Stimulated activated CD4-positive, alpha-beta T cell treated with anti-CD3 and anti-CD28 coated beads, Interleukin-2, amount 100 ng/mL, for 4 hours (primary cell): ENCODE results near the gene KMT2E.
"Not testable (repeated sequence)": the region's sequence is repeated elsewhere in the genome, so short reads cannot be mapped to it uniquely, and the experiment has no call there.

Experiments
- DNase-seq: peaks from one replicate; pipeline ENCODE4 v3.0.0-alpha.2; 2020; ENCODE audit warnings: low read depth

Gene KMT2E

DNA sequence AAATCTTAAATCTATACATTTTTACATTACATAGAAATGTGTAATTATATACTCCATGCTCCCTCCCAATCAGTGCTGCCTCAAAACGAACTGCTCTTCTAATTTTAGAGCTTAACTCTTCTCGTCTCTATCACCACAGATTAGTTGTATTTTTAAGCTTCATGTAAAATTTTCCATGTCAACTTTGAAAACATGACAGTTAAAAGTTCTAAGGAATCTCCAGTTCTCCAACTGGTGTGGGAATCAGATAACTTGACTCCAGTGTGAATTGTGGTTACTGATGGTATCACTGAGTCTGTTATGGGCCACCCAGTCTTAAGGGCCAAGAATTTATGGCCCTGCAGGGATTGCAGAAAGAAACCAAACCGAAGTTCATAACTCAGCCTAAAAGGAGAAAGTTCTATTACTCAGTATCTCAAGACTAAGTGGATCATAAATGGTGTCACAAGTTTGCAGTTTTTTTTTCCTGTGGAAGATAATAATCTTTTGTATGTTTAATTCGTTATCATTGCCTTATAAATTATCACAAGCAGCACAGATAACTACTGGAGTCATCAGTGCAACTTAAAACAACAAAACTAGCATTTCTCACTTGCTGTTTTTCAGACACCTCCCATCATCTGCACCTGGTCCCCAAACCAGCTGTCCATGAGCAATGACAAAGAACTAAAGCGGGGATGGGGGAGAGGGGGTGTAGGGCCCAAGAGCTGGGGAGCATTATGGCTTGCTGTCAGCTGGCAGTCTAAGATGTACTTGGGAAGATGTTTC lies 31.5 kb upstream of the KMT2E start:
- DNase-seq = no peak

DNA sequence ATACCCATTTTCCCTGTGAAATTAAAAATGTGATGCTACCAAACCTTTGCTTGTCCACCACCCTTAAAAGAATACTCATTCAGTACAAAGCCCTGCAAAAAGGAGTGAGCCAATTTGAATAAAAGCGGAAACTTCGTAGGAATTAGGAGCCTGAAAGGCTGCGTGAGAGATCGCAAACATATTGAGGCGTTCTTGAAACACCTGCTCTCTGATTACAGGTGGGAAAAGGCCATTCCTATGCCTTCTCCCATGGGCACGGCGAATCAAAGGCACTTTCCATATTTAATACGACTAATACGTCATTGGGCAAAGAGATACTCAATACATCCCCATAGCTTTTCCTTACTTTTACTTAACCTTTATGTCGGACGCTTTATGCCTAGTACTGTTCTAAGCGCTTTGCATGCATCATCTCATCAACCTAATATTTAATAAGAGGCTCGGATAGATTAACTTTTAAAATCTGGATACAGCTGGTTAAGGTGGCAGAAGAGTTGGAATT lies 30.9 kb upstream of the KMT2E start:
- no peak for DNase-seq

DNA sequence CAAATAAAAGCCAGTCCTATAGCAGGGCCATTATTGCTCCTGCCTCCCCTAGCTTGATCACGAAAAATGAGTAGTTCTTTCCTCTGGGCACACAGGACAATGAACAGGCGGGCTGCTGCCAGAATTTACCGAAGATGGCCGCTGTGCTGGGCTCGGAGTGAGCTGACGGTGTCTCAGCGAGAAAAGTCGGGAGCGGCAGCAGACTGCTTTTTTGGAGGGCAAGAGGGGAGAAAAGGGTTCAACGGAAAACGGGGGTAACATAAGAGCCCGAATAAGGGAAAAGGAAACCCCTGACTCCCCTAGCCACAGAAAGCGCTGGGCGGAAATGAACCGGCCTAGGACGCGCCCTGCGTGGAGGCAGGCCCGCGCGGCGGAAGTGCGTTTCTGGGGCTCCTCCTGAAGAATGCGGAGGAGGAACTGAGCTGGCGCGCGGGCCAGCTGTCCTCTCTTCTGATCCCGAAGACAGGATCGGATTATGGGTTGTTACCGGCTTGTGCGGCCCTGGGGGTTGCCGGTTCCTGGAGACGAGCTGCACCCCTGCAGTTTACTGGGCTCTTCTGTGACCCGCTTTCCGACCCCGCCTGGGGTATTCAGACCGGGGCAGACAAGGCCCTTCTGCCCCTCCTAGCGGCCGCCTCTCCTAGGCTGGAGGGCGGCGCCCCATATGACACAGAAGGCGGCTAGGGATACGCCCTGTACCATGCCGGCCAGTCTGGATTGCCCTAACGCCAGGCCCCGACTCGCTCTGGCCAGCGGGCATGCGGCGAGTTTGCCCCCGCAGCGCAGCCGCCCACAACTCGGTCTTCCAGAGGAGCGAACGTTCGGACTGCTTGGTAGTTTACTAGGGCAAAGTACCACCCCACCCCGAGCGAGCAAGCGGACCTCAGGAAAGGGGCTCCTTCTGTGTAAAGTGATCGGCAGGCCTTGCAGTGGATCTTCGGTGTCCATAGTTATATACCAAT lies 30.1 kb upstream of the KMT2E start:
- peak; percentile 72 for DNase-seq

DNA sequence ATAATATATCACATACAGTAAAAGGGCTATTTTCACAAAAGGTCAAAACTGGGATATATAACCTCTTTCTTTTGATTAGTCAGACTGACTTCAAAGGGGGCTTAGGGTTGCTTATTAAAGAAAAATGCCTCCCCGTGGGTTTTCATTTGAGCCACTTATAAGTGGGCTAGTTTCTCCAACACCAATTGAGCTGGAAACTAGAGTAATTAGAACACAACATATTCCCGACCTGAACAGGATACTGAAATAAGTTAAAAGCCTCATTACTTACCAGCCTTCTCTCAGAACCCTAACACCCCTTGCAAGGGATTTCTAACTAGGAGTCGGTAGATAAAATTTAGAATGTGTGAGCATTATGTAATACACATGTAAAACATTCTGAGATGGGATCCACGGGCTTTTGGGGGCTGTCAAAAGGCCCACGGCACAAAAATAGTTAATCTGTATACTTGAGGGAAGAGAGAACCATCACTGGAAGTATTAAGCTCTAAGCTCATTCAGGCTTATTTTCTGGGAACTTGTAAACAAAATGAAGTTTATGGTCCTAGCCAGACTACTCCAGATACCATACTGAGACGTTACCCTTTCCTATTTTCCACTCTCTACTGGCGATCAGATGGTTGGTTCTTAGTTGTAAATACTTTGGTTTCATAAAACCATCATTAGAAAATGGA lies 29.3 kb upstream of the KMT2E start:
- no peak for DNase-seq

DNA sequence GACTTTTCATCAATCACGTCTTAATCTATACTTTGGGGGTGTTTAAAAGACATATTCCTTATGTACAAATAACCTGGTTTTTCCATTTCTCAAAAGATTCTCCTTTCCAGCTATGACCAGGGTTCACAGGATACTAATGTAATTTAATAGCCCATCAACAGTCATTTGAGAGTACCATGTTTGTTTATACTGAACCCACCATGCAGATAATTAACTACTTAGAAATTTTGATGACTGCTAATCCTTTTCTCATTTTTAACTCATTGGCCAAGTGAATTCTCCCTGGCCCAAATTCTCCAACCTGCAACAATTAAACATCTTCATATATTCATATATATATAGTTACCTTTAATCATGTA lies 28.8 kb upstream of the KMT2E start:
- DNase-seq = no peak

DNA sequence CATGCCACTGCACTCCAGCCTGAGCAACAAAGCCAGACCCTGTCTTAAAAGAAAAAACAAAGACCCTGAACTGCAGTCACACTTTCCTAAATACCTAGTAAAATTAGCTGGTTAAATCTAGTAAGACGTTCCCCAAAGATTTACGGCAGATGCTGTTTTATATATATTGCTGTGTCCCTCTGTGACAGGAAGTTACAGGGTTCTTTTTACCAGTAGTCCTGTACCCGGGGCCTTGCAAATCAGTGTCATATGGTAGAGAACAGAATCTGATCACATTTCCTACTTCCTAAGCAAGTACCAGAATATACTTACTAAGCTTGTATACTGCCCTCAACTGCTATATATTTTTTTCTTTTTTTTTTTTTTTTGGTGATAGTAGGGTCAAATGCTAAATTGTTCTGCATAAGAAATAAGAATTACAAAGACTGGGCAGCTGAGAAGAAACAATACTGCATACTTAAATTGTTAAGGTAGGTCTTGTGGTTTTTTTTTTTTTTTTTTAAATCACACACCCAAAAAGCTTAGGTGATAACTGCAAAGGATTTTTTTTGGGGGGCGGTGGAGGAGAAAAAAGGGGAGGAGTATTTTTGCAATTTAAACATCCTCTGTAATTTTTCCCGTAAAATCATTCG lies 27.3 kb upstream of the KMT2E start:
- DNase-seq = no peak

DNA sequence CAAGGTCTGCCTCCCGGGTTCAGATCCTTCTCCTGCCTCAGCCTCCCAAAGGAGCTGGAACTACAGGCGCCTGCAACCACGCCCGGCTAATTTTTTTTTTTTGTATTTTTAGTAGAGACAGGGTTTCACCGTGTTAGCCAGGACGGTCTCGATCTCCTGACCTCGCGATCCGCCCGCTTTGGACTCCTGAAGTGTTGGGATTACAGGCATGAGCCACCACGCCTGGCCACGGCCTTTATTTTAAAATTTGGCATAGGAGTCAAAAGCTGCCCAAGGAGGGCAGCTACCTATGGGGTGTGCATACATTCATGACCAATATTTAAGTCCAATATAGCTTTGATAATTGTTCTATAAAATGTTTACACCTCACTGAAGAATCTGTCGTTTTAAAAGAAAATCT lies 26.6 kb upstream of the KMT2E start:
- DNase-seq = not testable (repeated sequence)

DNA sequence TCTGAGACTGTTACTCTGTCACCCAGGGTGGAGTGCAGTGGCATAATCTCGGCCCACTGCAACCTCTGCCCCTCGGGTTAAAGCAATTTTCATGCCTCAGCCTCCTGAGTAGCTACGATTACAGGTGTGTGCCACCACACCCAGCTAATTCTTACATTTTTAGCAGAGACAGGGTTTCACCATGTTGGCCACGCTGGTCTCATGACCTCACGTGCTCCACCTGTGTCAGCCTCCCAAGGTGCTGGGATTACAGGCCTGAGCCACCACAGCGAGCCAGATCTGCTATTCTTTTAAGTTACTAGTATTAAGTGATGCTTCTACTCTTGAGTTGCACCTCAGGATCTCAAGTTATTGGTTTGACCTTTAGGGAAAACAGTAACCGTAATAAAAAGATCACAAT lies 23.0 kb upstream of the KMT2E start:
- no peak for DNase-seq

DNA sequence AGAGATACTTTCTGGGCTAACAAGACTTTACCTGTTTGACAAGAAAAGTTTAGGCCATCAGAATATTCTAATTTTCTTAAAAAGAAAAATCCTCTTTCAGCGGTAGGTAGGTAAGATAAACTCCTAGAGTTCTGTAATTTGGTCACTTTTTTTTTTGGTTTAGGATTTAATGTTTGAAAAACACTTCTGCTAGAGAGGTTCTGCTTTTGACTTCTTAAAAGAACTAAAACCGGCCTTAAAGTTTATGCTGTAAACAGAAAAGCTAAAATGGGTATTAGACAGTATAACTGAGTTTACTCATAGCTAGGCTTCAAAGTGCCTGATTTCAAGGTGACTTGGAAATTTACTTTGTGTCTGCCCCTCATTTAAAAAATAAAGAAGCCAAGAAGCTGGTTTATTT lies 21.7 kb upstream of the KMT2E start:
- no peak for DNase-seq

DNA sequence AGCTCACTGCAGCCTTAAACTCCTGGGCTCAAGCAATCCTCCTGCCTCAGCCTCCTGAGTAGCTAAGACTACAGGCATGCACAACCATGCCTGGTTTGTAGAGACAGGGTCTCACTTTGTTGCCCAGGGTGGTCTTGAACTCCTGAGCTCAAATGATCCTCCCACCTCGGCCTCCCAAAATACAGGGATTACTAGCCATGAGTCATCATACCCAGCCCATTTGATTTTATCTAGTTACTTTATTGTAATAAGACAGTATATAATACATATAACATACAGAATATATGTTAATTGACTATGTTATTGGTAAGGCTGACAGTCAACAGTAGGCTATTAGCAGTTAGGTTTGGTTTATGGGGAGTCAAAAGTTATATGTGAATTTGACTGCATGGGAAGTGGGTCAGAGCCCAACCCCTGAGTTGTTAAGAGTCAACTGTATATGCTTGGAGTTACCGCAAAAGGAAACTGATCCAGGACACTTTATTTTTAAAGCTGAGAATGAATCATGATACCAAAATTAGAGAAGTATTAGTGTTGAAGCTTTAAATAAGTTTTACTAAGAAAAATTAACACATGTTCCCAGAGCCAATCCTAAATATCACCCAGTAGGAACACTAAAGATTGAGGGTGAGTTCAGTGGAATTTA lies 20.7 kb upstream of the KMT2E start:
- DNase-seq = no peak

DNA sequence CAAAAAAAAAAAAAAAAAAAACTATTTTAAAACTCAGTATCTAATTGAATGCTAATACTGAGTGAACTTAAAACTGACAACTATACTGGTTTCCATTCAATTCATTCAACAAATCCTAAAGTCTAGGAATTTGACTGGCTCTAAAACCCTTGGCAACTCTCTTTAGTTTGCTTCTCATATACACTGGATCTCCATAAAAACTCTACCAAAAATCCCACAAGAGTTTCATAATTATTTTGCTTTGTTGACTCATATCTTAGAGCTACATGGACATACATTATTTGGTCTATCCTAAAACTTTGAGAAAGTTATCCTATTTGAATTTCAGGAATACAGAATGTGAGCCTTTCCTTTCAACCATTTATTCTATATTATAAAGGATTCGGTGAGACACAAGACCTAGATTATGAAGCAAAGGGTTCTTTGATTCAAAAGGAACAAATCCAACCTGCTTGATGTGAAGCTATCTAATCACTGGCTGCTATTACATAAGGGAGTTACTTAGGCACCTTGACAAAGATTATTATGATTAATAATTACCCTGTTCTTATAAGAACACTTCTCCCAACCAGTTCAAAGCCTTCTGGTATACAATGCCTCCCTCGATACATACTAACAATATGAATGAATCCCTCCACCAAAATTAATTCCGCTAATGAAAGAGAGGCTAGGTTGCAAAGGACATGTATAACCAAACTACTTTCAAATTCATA lies 15.8 kb upstream of the KMT2E start:
- DNase-seq = no peak

DNA sequence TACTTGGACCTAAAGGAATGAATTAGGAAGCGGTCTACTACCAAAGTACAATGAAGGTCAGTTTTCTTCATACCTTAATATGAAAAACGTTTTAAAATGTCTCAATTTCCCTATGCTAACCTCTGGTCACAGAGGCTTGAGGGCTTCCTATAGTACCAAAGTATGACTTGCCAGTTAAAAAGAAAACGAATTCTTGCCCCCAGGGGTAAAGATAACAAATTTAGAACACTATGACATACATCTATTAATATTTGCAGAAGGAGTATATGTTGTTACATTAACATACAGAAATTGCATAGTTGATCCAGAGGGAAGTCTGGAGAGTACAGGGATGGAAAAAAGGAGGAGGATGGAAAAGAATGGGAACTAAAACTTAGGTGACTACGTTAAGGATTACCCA lies 13.8 kb upstream of the KMT2E start:
- DNase-seq = no peak

DNA sequence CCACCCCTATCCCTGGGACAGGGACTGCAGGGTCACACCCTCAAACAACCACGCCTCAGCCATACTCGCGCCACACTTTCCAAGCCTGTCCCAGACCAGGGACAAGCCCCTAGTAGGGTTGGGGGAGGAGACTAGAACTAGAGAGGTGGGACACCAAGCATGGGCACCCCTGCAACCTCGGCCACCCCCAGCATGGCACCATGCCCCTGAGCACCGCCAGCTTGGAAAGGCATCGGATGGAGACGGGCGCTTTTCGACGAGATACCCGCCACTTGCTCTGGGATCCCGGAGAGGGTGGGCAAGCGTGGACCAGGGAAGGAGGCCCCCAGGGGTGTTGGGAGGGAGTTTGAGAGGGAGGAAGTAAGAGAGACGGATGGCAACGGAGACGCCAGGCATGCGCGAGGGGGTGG lies 13.1 kb upstream of the KMT2E start:
- no peak for DNase-seq

DNA sequence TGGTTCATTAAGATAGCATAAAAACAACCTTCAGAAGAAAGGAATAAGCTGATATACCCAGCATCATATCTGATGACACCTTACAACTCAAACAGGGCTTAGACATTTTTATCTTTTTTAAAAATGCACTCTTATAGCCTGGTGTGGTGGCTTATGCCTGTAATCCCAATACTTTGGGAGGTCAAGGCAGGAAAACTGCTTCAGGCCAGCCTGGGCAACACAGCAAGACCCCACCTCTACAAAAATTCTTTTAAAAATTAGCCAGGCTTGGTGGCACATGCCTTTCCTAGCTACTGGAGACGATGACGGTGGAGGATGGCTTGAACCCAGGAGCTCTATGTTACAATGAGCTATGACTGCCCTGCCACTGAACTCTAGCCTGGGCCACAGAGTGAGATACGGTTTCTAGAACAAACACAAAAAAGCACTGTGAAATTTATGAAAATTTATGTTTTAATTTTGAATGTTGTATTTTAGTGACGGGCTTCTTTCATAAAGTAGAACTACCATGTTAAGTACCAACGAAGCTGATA lies 12.3 kb upstream of the KMT2E start:
- no peak for DNase-seq

DNA sequence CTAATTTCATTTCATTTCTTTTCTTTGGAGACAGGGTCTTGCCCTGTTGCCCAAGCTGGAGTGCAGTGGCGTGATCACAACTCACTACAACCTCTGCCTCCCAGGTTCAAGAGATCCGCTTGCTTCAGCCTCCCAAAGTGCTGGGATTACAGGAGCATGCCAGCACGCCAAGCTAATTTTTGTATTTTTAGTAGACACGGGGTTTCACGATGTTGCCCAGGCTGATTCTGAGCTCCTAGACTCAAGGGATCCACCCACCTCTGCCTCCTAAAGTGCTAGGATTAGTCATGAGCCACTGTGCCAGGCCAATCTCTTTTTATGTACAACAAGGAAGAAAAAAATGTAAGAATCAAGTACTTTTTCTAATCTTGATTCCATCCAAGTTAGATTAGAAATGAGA lies 10.7 kb upstream of the KMT2E start:
- peak; percentile 46 for DNase-seq

DNA sequence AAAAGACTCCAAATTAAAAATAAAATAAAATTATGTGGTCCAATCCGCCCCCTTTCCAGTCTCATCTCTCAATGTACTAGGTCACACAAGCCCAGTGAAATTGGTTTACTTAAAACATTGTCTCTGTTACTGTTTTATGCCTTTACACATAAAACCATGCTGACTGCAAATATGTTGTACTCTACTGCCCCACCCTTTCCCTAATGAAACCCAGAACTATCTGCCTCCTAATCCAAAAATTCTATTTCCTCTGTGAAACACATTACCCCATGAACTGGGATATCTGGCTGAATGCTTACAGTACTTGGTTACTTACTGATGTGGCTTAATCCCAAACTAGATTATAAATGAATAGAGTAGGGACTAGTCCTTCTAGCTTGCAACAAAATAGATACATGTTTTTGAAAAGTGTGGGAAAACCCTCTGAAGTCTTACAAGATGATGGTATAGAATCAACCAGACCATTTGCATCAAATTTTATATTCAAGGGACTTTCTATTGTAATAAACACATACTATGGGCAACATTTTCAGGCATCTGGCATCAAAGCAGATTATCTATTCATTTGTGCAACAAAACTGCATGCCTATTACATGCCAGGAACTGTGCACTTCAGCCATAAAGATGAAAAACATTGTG lies 10.0 kb upstream of the KMT2E start:
- DNase-seq = no peak

DNA sequence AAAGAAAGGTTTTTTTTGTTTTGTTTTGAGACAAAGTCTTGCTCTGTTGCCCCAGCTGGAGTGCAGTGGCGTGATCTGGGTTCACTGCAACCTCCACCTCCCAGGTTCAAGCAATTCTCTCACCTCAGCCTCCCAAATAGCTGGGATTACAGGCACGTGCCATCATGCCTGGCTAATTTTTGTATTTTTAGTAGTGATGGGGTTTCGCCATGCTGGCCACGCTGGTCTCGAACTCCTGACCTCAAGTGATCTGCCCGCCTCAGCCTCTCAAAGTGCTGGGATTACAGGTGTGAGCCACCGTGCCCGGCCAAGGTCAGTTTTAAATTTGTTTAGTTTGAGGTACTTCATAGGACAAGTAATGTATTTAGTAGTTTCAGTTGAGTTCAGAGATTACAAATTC lies 9.0 kb upstream of the KMT2E start:
- DNase-seq = not testable (repeated sequence)

DNA sequence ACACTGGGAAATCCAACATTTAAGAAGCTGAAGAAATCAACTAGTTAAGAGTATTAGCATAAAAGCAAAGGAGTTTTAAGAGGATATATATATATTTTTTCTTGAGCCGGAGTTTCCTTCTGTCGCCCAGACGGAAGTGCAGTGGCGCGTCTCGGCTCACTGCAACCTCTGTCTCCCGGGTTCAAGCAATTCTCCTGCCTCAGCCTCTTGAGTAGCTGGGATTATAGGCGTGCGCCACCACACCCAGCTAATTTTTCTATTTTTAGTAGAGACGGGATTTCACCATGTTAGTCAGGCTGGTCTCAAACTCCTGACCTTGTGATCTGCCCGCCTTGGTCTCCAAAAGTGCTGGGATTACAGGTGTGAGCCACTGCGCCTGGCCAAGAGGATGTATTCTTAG lies 8.5 kb upstream of the KMT2E start:
- DNase-seq = not testable (repeated sequence)

DNA sequence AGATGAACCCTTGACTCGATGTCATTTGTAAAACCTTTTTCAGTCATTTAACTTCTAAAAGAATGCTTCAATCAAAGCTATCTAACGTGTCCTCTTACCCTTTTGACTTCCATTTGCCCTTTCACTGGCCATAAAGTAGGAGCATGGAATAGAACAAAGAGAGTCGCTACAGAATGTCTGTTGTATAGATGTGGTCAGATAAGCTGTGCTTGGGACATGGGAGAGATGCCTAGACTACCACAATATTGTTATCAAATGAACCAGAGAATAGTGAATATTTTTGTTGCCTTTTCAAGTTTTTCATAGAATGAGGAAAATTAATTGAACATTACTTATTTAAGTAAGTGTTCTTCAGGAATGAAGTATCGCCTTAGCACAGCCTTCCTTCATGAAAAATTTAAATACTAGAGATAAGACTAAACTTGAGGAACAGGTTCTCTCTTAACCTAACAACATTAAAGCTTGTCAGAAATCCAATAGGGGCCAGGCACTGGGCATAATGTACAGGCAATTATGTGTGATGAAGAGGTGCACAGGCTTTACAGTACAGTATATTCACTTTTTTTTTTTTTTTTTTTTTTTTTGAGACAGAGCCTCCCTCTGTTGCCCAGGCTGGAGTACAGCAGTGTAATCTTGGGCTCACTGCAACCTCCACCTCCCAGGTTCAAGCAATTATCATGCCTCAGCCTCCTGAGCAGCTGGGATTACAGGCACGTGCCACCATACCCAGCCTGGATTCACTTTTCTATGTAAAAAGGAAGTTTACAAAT lies 7.5 kb upstream of the KMT2E start:
- DNase-seq = no peak
